ENCODE data around the gene KRT76. TPM values are rescaled to one million over a fixed set of nuclear protein-coding genes. Genes with fewer than 3 reads are reported as not detected.

Gene KRT76
- total RNA-seq, 1 experiment from 2014 or later = not detected

GRCh38 chr12:52813885-52814709 lies 37.0 kb upstream of the KRT76 start, which contains the start of gene KRT4:
Gene KRT4 (minus strand): TSS chr12:52814116. CDS start chr12:52814058, 58 bp downstream.
- intact Hi-C loops (cut with micrococcal nuclease; ENCODE audit: unreplicated experiment) = no loop called here
- H3K9me3 Mint-ChIP-seq (ENCODE audit: low read depth, unreplicated experiment) = no peaks in the 10 kb centered on the region
- TF ChIP-seq CTCF (IDR thresholded peaks at IDR 0.05; ENCODE audit: unreplicated experiment) = no peak
- H3K4me1 Mint-ChIP-seq (ENCODE audit: low read depth, unreplicated experiment) = peaks cover 8% of the 10 kb centered on the region
- H3K36me3 Mint-ChIP-seq (ENCODE audit: insufficient read depth, unreplicated experiment) = no peaks in the 10 kb centered on the region
- peaks cover 46% of the 10 kb centered on the region for H3K27me3 Mint-ChIP-seq (ENCODE audit: unreplicated experiment)
- no TSS peak for BruUV-seq (replicated peaks)
- DNase-seq = no peak
- CTCF ChIA-PET = no interaction called here
- no peak within 1 kb of the TSS for H3K27ac Mint-ChIP-seq (ENCODE audit: unreplicated experiment)
- H3K4me3 Mint-ChIP-seq (ENCODE audit: low read depth, unreplicated experiment) = no peak within 1 kb of the TSS

GRCh38 chr12:52813203-52813819 lies 36.2 kb upstream of the KRT76 start:
- BruUV-seq (replicated peaks) = no TSS peak
- H3K27me3 Mint-ChIP-seq (ENCODE audit: unreplicated experiment) = peaks cover 47% of the 10 kb centered on the region
- H3K4me1 Mint-ChIP-seq (ENCODE audit: low read depth, unreplicated experiment) = peaks cover 8% of the 10 kb centered on the region
- DNase-seq = no peak
- TF ChIP-seq CTCF (IDR thresholded peaks at IDR 0.05; ENCODE audit: unreplicated experiment) = no peak
- no peak overlapping the region for H3K27ac Mint-ChIP-seq (ENCODE audit: unreplicated experiment)
- H3K4me3 Mint-ChIP-seq (ENCODE audit: low read depth, unreplicated experiment) = no peak overlapping the region
- no peaks in the 10 kb centered on the region for H3K36me3 Mint-ChIP-seq (ENCODE audit: insufficient read depth, unreplicated experiment)
- CTCF ChIA-PET = no interaction called here
- intact Hi-C loops (cut with micrococcal nuclease; ENCODE audit: unreplicated experiment) = no loop called here
- H3K9me3 Mint-ChIP-seq (ENCODE audit: low read depth, unreplicated experiment) = no peaks in the 10 kb centered on the region

- no peak overlapping the region for H3K27ac Mint-ChIP-seq (ENCODE audit: unreplicated experiment)
- no peak for DNase-seq
- H3K36me3 Mint-ChIP-seq (ENCODE audit: insufficient read depth, unreplicated experiment) = no peaks in the 10 kb centered on the region
- no peak for TF ChIP-seq CTCF (IDR thresholded peaks at IDR 0.05; ENCODE audit: unreplicated experiment)
- peaks cover 47% of the 10 kb centered on the region for H3K27me3 Mint-ChIP-seq (ENCODE audit: unreplicated experiment)
- H3K4me1 Mint-ChIP-seq (ENCODE audit: low read depth, unreplicated experiment) = peaks cover 8% of the 10 kb centered on the region
- intact Hi-C loops (cut with micrococcal nuclease; ENCODE audit: unreplicated experiment) = no loop called here
- no peak overlapping the region for H3K4me3 Mint-ChIP-seq (ENCODE audit: low read depth, unreplicated experiment)
- H3K9me3 Mint-ChIP-seq (ENCODE audit: low read depth, unreplicated experiment) = no peaks in the 10 kb centered on the region
- BruUV-seq (replicated peaks) = no TSS peak
- CTCF ChIA-PET = no interaction called here
Measured at GRCh38 chr12:52812749-52813148, 35.6 kb upstream of the KRT76 start.

GRCh38 chr12:52812073-52812400 lies 34.9 kb upstream of the KRT76 start:
- no peaks in the 10 kb centered on the region for H3K36me3 Mint-ChIP-seq (ENCODE audit: insufficient read depth, unreplicated experiment)
- intact Hi-C loops (cut with micrococcal nuclease; ENCODE audit: unreplicated experiment) = no loop called here
- no TSS peak for BruUV-seq (replicated peaks)
- CTCF ChIA-PET = no interaction called here
- H3K27ac Mint-ChIP-seq (ENCODE audit: unreplicated experiment) = no peak overlapping the region
- H3K9me3 Mint-ChIP-seq (ENCODE audit: low read depth, unreplicated experiment) = no peaks in the 10 kb centered on the region
- DNase-seq = no peak
- H3K4me1 Mint-ChIP-seq (ENCODE audit: low read depth, unreplicated experiment) = peaks cover 8% of the 10 kb centered on the region
- H3K4me3 Mint-ChIP-seq (ENCODE audit: low read depth, unreplicated experiment) = no peak overlapping the region
- peaks cover 47% of the 10 kb centered on the region for H3K27me3 Mint-ChIP-seq (ENCODE audit: unreplicated experiment)
- no peak for TF ChIP-seq CTCF (IDR thresholded peaks at IDR 0.05; ENCODE audit: unreplicated experiment)

Measured in Calu3 (cell line).